Suprapubic skin (tissue), 4 donors: ENCODE measurements around the gene MTNR1A.

Source experiments
- EP300 ChIP-seq: sonication (generic); formaldehyde crosslinking; IDR thresholded peaks from one replicate; pipeline ENCODE4 v1.6.1; 2017; ENCODE audit warnings: antibody characterized with exemption
- POLR2A ChIP-seq, 2 donors: fragments of 450-650 bp; IDR thresholded peaks; one replicate each; pipeline ENCODE4 v1.6.1; 2017; ENCODE audit warnings: antibody characterized with exemption in 2 of 2, mild to moderate bottlenecking in 2 of 2, moderate library complexity in 2 of 2
- POLR2AphosphoS5 ChIP-seq, 3 donors: sonication (generic); formaldehyde crosslinking; IDR thresholded peaks; one replicate each; pipeline ENCODE4 v1.6.1; 2017; ENCODE audit warnings: antibody characterized with exemption in 3 of 3
- TF ChIP-seq, protein P1 (sequence below), 2 donors: fragments of 200-600 bp in 1 of 2; fragments of 450-650 bp in 1 of 2; sonication (generic) in 1 of 2; IDR thresholded peaks; one replicate each; pipeline ENCODE4 v1.5.1; 2016 to 2019; ENCODE audit warnings: antibody characterized with exemption in 2 of 2, mild to moderate bottlenecking in 1 of 2, moderate library complexity in 1 of 2

DNA sequence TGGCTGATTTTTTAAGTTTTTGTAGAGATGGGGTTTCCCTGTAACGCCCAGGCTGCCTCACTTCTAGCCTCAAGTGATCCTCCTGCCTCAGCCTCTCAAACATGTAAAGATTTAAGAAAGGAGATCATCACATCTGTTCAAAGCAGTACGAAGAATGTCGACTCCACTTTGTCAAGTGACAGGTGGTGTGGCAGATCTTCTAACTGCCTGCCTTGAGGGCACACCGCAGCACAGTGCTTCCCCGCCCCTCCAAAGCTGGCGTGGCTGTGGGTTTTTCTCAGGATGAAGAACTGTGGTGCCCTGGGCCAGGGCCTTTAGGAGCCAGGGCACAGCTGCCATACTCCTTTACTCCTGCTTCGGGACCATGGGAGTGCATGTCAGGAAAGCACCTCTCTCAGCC, 43.3 kb upstream of the MTNR1A start:
- TF ChIP-seq, protein P1, sequence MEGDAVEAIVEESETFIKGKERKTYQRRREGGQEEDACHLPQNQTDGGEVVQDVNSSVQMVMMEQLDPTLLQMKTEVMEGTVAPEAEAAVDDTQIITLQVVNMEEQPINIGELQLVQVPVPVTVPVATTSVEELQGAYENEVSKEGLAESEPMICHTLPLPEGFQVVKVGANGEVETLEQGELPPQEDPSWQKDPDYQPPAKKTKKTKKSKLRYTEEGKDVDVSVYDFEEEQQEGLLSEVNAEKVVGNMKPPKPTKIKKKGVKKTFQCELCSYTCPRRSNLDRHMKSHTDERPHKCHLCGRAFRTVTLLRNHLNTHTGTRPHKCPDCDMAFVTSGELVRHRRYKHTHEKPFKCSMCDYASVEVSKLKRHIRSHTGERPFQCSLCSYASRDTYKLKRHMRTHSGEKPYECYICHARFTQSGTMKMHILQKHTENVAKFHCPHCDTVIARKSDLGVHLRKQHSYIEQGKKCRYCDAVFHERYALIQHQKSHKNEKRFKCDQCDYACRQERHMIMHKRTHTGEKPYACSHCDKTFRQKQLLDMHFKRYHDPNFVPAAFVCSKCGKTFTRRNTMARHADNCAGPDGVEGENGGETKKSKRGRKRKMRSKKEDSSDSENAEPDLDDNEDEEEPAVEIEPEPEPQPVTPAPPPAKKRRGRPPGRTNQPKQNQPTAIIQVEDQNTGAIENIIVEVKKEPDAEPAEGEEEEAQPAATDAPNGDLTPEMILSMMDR (IDR thresholded peaks at IDR 0.05): no peak
- TF ChIP-seq POLR2AphosphoS5 (IDR thresholded peaks at IDR 0.05) (no peak), POLR2A (IDR thresholded peaks at IDR 0.05) (no peak), EP300 (no peak)
